NT2/D1 (cell line): ENCODE results near the gene RAP1GAP.

Source experiments
- SUZ12 ChIP-seq: IDR thresholded peaks from 2 replicates; pipeline ENCODE4 v1.6.1; 2011; ENCODE audit not compliant: insufficient read length, insufficient read depth; ENCODE audit errors: extremely low read depth
- YY1 ChIP-seq: IDR thresholded peaks from 2 replicates; pipeline ENCODE4 v1.6.1; 2011; ENCODE audit not compliant: insufficient read length, insufficient read depth
- ZNF274 ChIP-seq: IDR thresholded peaks from 2 replicates; pipeline ENCODE4 v1.6.1; 2011; ENCODE audit warnings: mild to moderate bottlenecking, low read depth, low read length

DNA sequence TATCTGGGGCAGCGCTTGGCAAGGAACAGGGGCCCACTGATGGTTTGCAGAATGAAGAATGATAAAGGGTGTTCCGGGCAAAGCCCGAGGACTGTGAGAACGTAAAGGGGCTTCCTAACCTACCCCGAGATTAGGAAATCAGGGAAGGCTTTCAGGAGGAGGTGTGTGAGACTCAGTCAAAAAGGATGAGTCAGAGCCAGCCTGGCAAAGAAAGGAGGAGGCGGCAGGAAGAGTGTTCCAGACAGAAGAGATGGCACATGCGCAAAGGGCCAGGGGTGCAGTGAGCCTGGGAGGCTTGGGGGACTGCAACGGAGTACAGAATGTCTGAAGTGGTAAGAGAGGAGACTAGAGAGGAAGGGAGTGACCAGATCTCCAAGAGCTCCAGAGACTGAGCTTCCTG, 70.3 kb downstream of the RAP1GAP start:
- TF ChIP-seq YY1 = no peak
- TF ChIP-seq SUZ12 = no peak
- TF ChIP-seq ZNF274 = no peak
